Ovary (tissue), 9 donors: ENCODE measurements around the gene CYP2U1. TPM values are rescaled to one million over a fixed set of nuclear protein-coding genes. Genes with fewer than 3 reads are reported as not detected.

Source experiments
- DNase-seq, 5 donors: peaks; one replicate each; pipeline ENCODE4 v3.0.0-alpha.2; 2019 to 2020
- H3K27ac ChIP-seq, 2 donors: fragments of 200-600 bp; one replicate each; pipeline versions ENCODE4 v1.5.1 to v1.8.0; 2019 to 2022
- H3K27me3 ChIP-seq: fragments of 200-600 bp; one replicate; pipeline ENCODE4 v1.8.0; 2022
- H3K36me3 ChIP-seq: fragments of 200-600 bp; sonication (generic); one replicate; pipeline ENCODE4 v1.5.1; 2019
- H3K4me1 ChIP-seq: one replicate; pipeline ENCODE4 v1.8.1; 2013; ENCODE audit warnings: mild to moderate bottlenecking, moderate library complexity; ENCODE audit not compliant: insufficient read depth
- H3K4me3 ChIP-seq: fragments of 200-600 bp; sonication (generic); one replicate; pipeline ENCODE4 v1.5.1; 2017
- H3K9me3 ChIP-seq, 2 donors: fragments of 200-600 bp in 1 of 2; sonication (generic) in 1 of 2; one replicate each; pipeline versions ENCODE4 v1.5.1 to v1.8.1; 2013 to 2019; ENCODE audit warnings: mild to moderate bottlenecking in 1 of 2, moderate library complexity in 1 of 2
- EP300 ChIP-seq: sonication (generic); formaldehyde crosslinking; IDR thresholded peaks from one replicate; pipeline ENCODE4 v1.6.1; 2017; ENCODE audit warnings: antibody characterized with exemption
- POLR2A ChIP-seq: fragments of 450-650 bp; IDR thresholded peaks from one replicate; pipeline ENCODE4 v1.6.1; 2017; ENCODE audit warnings: antibody characterized with exemption, mild to moderate bottlenecking, moderate library complexity
- WGBS, 3 donors: extraction: QIAGEN DNeasy Blood & Tissue Kit in 1 of 3; methylation state at CpG; one replicate each; pipeline versions ENCODE4 v1.1.5 to v1.1.7; 2013 to 2017; 5-methylcytosine and 5-hydroxymethylcytosine counted together
- intact Hi-C, 4 donors: fragments of 100-400 bp; cut with DNase I; formaldehyde crosslinking; loops; one replicate each; pipeline versions ENCODE4 v1.11.0 to v1.15.1; 2022 to 2023
- polyA plus RNA-seq, 2 donors: library from polyadenylated mRNA; stranded (reverse); fragments of 200-250 nt in 1 of 2; fragments of 350-450 nt in 1 of 2; fragmentation: Illumina TruSeq in 1 of 2; extraction: RNeasy Lipid Tissue Mini Kit (QIAGEN cat#74804) in 1 of 2; gene quantifications; one replicate each; pipeline ENCODE4 v1.2.3, GENCODE V29; 2013 to 2014
- total RNA-seq, 7 donors: library from RNA; depleted of rRNA in 2 of 7; stranded (reverse); fragments of >200 nt in 2 of 7; fragmentation: NEBNext Ultra II Directional in 3 of 7; extraction: Animal tissue kit (Norgen Biotek cat#: 25700) in 3 of 7; gene quantifications; one replicate each; pipeline versions ENCODE4 v1.1.0 to v1.2.4, GENCODE V29; 2016 to 2023
- TF ChIP-seq, protein P1 (sequence below), 3 donors: fragments of 450-650 bp in 2 of 3; fragments of 200-600 bp in 1 of 3; IDR thresholded peaks; one replicate each; pipeline versions ENCODE4 v1.5.1 to v1.8.0; 2016 to 2022; ENCODE audit warnings: antibody characterized with exemption in 3 of 3, mild to moderate bottlenecking in 1 of 3
- donor health status: DM: no; HTN: no; CAD: no; lungs with moderate emphysema.
- donor health status: DM: no; HTN: no; CAD: no.
- donor health status: Bipolar disorder and iron deficiency.
- donor health status: DM: yes; HTN: yes; CAD: no.
- donor health status: DM: no; HTN: no; CAD: no.
- donor health status: DM: yes; HTN: yes; CAD: no.

Gene CYP2U1
- total and polyA plus RNA-seq, 9 donors: 7.2 to 19.7 (median 11.9) TPM

DNA sequence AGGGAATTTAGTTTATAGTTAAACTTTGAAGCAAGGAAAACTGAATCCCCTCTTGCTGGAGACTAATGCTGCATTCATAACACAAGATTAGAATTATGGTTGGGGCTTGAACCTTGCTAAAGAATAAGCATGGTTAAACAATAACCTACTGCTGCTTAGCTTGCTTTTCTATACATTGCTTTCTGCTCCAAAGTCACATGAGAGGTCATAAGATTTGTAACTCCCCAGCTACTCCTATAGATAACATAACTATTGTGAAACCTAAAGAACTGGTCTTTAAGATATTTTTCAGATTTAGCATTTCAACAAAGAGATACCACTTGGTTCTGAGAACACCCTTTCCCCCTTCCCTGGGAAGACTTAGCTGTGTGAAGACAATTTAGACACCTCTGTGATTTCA is 41.3 kb downstream of the CYP2U1 start:
- Histone ChIP-seq H3K27ac (no peak overlapping the region), H3K9me3 (no peaks in the 10 kb centered on the region)
- TF ChIP-seq POLR2A: no peak
- TF ChIP-seq, protein P1, sequence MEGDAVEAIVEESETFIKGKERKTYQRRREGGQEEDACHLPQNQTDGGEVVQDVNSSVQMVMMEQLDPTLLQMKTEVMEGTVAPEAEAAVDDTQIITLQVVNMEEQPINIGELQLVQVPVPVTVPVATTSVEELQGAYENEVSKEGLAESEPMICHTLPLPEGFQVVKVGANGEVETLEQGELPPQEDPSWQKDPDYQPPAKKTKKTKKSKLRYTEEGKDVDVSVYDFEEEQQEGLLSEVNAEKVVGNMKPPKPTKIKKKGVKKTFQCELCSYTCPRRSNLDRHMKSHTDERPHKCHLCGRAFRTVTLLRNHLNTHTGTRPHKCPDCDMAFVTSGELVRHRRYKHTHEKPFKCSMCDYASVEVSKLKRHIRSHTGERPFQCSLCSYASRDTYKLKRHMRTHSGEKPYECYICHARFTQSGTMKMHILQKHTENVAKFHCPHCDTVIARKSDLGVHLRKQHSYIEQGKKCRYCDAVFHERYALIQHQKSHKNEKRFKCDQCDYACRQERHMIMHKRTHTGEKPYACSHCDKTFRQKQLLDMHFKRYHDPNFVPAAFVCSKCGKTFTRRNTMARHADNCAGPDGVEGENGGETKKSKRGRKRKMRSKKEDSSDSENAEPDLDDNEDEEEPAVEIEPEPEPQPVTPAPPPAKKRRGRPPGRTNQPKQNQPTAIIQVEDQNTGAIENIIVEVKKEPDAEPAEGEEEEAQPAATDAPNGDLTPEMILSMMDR (IDR thresholded peaks at IDR 0.05): no peak

DNA sequence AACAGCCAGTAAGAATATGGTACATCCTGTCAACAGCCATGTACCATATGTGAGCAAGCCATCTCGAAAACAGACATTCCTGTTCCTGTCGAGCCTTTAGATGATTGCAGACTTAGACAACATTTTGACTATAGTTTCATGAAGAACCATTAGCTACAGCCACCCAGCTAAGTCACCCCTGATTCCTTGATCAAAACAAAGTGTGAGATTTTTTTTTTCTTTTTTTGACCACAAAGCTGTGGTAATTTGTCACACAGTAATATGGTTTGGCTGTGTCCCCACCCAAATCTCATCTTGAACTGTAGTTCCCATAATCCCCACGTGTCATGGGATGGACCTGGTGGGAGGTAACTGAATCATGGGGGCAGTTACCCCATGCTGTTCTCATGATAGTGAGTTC is 43.2 kb downstream of the CYP2U1 start:
- Histone ChIP-seq H3K27me3 (no peaks in the 10 kb centered on the region), H3K4me3 (no peak overlapping the region), H3K36me3 (no peaks in the 10 kb centered on the region), H3K27ac (no peak overlapping the region), H3K9me3 (no peaks in the 10 kb centered on the region), H3K4me1 (no peaks in the 10 kb centered on the region)
- intact Hi-C loops: no loop called here
- 87 to 89% (median 88%) methylated on average over 3 of the region's 3 CpGs for WGBS, 3 donors
- DNase-seq: no peak
- no peak for TF ChIP-seq POLR2A
- TF ChIP-seq, protein P1 (IDR thresholded peaks at IDR 0.05): no peak
- no peak for TF ChIP-seq EP300

More for the DNA sequence above, 41.3 kb downstream of the CYP2U1 start:
- intact Hi-C loops: no loop called here
- Histone ChIP-seq H3K27me3 (no peaks in the 10 kb centered on the region), H3K36me3 (no peaks in the 10 kb centered on the region), H3K4me3 (no peak overlapping the region), H3K4me1 (no peaks in the 10 kb centered on the region)
- no peak for DNase-seq

DNA sequence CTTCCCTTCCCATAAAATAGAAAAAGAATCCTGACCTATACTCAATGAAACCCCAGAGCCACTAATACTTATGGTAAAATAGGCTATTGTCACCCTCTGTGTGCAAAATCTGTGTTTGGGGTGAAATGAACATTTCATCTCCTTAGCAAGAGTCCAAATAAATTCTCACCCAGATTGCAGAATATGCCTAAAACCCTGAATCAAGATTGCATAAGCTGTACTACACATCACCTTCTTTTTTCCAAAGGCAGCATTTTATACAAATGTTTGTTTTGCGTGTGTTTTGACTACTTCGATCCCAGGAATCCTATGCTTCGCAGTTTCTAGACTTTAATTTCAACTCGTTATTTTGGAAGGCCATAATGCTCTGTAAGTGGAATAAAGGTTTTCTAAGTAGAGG is 46.1 kb downstream of the CYP2U1 start:
- no peaks in the 10 kb centered on the region for H3K27me3 ChIP-seq
- WGBS, 3 donors: 73 to 89% (median 82%) methylated on average over 4 of the region's 4 CpGs
- no peak overlapping the region for H3K27ac ChIP-seq
- intact Hi-C loops: no loop called here
- H3K4me3 ChIP-seq: no peak overlapping the region
- no peak for DNase-seq
- TF ChIP-seq EP300 (no peak), POLR2A (no peak)
- TF ChIP-seq, protein P1 (IDR thresholded peaks at IDR 0.05): no peak
- H3K4me1 ChIP-seq: no peaks in the 10 kb centered on the region
- H3K9me3 ChIP-seq: no peaks in the 10 kb centered on the region
- H3K36me3 ChIP-seq: no peaks in the 10 kb centered on the region

DNA sequence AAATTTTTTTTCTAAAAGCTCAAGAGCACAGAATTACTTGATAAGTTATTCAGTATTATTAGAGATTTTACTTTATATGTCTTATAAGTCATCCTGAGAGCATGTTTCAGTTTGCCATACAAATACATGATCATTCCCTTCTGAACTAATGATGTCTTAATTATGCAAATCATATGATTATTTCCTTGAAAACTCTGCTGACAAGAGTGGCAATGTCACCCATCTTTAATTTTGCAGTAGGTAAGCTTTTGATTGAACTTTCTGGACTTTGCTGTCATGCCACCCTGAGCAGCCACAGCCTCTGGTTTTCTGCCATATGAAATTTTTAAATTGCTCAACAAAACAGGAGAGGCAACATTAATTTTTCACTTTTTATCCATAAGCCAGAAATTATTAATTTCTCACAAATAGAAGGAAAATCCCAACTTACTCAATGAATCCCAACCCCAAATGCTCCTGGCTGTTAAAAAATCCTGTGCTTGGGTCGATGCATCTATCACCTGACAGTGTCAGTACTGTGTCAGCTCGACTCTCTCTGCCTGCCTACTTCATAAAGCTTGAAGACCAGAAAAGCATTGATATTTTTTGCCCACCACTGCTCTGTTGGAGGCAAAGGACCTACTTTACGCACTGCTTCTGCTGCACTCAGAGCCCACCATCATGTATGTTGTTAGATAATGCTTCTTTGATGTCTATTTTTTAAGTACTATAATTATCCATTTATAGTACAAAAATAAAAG is 46.8 kb downstream of the CYP2U1 start:
- WGBS, 3 donors: 76 to 89% (median 86%) methylated on average over 3 of the region's 3 CpGs
- H3K36me3 ChIP-seq: no peaks in the 10 kb centered on the region
- H3K27ac ChIP-seq: no peak overlapping the region
- no peaks in the 10 kb centered on the region for H3K4me1 ChIP-seq
- intact Hi-C loops: no loop called here
- TF ChIP-seq, protein P1 (IDR thresholded peaks at IDR 0.05): no peak
- TF ChIP-seq EP300 (no peak), POLR2A (no peak)
- H3K4me3 ChIP-seq: no peak overlapping the region
- DNase-seq: no peak
- no peaks in the 10 kb centered on the region for H3K27me3 ChIP-seq
- H3K9me3 ChIP-seq: no peaks in the 10 kb centered on the region
